ENCODE measurements around the gene TASP1. TPM values are rescaled to one million over a fixed set of nuclear protein-coding genes. Genes with fewer than 3 reads are reported as not detected.

Gene TASP1
- total RNA-seq, 1 donor from 2014 or later = 5.5 TPM

- no peak overlapping the region for H3K4me3 ChIP-seq
- TF ChIP-seq CTCF (IDR thresholded peaks at IDR 0.05; ENCODE audit: borderline replicate concordance) = no peak
- no peaks in the 10 kb centered on the region for H3K4me1 ChIP-seq
- H3K9me3 ChIP-seq (replicated peaks) = peaks cover 19% of the 10 kb centered on the region
- H3K27me3 ChIP-seq (ENCODE audit: low read depth) = no peaks in the 10 kb centered on the region
- peaks cover 21% of the 10 kb centered on the region for H3K36me3 ChIP-seq
- intact Hi-C loops (cut with micrococcal nuclease) = no loop called here
- DNase-seq = no peak
- no peak overlapping the region for H3K27ac ChIP-seq (replicated peaks)
These were observed 52.6 kb downstream of the TASP1 start for GRCh38 chr20:13586133-13586532.

GRCh38 chr20:13581451-13581850 lies 57.3 kb downstream of the TASP1 start:
- TF ChIP-seq CTCF (IDR thresholded peaks at IDR 0.05; ENCODE audit: borderline replicate concordance) = no peak
- Histone ChIP-seq H3K27me3 (ENCODE audit: low read depth) (no peaks in the 10 kb centered on the region), H3K4me3 (no peak overlapping the region), H3K36me3 (peaks cover 34% of the 10 kb centered on the region), H3K27ac (replicated peaks) (peak overlapping the region; percentile 20), H3K4me1 (no peaks in the 10 kb centered on the region), H3K9me3 (replicated peaks) (peaks cover 18% of the 10 kb centered on the region)
- DNase-seq = no peak
- intact Hi-C loops (cut with micrococcal nuclease) = no loop called here

GRCh38 chr20:13580707-13581106 lies 58.0 kb downstream of the TASP1 start:
- intact Hi-C loops (cut with micrococcal nuclease) = no loop called here
- H3K27me3 ChIP-seq (ENCODE audit: low read depth) = no peaks in the 10 kb centered on the region
- H3K4me1 ChIP-seq = no peaks in the 10 kb centered on the region
- DNase-seq = no peak
- TF ChIP-seq CTCF (IDR thresholded peaks at IDR 0.05; ENCODE audit: borderline replicate concordance) = no peak
- peaks cover 26% of the 10 kb centered on the region for H3K36me3 ChIP-seq
- H3K27ac ChIP-seq (replicated peaks) = peak overlapping the region; percentile 20
- H3K4me3 ChIP-seq = no peak overlapping the region
- H3K9me3 ChIP-seq (replicated peaks) = peaks cover 15% of the 10 kb centered on the region

- Histone ChIP-seq H3K4me1 (no peaks in the 10 kb centered on the region), H3K27ac (replicated peaks) (no peak overlapping the region), H3K9me3 (replicated peaks) (peaks cover 12% of the 10 kb centered on the region), H3K4me3 (no peak overlapping the region), H3K27me3 (ENCODE audit: low read depth) (no peaks in the 10 kb centered on the region), H3K36me3 (peaks cover 12% of the 10 kb centered on the region)
- no peak for TF ChIP-seq CTCF (IDR thresholded peaks at IDR 0.05; ENCODE audit: borderline replicate concordance)
- intact Hi-C loops (cut with micrococcal nuclease) = no loop called here
- DNase-seq = no peak
These were observed 64.7 kb downstream of the TASP1 start for GRCh38 chr20:13574071-13574470.

GRCh38 chr20:13571662-13572061 lies 67.1 kb downstream of the TASP1 start:
- intact Hi-C loops (cut with micrococcal nuclease) = no loop called here
- TF ChIP-seq CTCF (IDR thresholded peaks at IDR 0.05; ENCODE audit: borderline replicate concordance) = no peak
- no peak overlapping the region for H3K27ac ChIP-seq (replicated peaks)
- peaks cover 17% of the 10 kb centered on the region for H3K9me3 ChIP-seq (replicated peaks)
- H3K27me3 ChIP-seq (ENCODE audit: low read depth) = no peaks in the 10 kb centered on the region
- no peak for DNase-seq
- H3K4me3 ChIP-seq = no peak overlapping the region
- H3K36me3 ChIP-seq = peaks cover 4% of the 10 kb centered on the region
- peaks cover 3% of the 10 kb centered on the region for H3K4me1 ChIP-seq

GRCh38 chr20:13567663-13568062 lies 71.1 kb downstream of the TASP1 start:
- Histone ChIP-seq H3K4me3 (no peak overlapping the region), H3K27me3 (ENCODE audit: low read depth) (no peaks in the 10 kb centered on the region), H3K4me1 (peaks cover 3% of the 10 kb centered on the region), H3K9me3 (replicated peaks) (peaks cover 4% of the 10 kb centered on the region), H3K27ac (replicated peaks) (no peak overlapping the region), H3K36me3 (peaks cover 9% of the 10 kb centered on the region)
- intact Hi-C loops (cut with micrococcal nuclease) = no loop called here
- DNase-seq = no peak
- no peak for TF ChIP-seq CTCF (IDR thresholded peaks at IDR 0.05; ENCODE audit: borderline replicate concordance)
